ENCODE results near the gene GGACT. TPM values are rescaled to one million over a fixed set of nuclear protein-coding genes. Genes with fewer than 3 reads are reported as not detected.

Gene GGACT
- total RNA-seq, 2 experiments from 2014 or later: 5.3 to 6.3 TPM

GRCh38 chr13:100510208-100510957 lies 78.2 kb downstream of the GGACT start:
- H3K36me3 Mint-ChIP-seq: no peaks in the 10 kb centered on the region
- H3K4me3 Mint-ChIP-seq: no peak overlapping the region
- H3K27ac Mint-ChIP-seq: no peak overlapping the region
- H3K4me1 Mint-ChIP-seq: peaks cover 16% of the 10 kb centered on the region
- no peak for DNase-seq
- H3K27me3 Mint-ChIP-seq: no peaks in the 10 kb centered on the region
- no peaks in the 10 kb centered on the region for H3K9me3 Mint-ChIP-seq

DNA sequence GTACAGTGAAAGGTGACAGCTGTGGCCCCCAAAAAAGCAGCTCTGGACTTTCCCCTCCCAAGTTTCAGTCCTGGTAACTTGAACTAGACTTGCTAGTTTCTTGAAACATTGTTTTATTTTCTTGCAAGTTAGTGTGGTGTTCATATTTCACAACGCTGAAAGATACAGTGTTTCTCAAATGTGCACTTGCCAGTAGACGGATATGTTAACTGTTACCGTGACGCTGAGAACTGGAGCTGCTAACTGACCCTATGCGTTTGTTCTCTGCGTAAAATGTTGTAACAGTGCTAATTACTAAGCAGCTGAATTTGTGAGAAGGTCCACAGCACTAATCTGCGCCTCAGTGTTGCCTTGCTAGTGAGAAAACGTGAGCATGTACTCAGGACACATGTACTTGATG lies 79.6 kb downstream of the GGACT start:
- Mint-ChIP-seq H3K36me3 (no peaks in the 10 kb centered on the region), H3K4me3 (no peak overlapping the region), H3K9me3 (no peaks in the 10 kb centered on the region), H3K4me1 (peaks cover 16% of the 10 kb centered on the region), H3K27ac (no peak overlapping the region), H3K27me3 (no peaks in the 10 kb centered on the region)
- DNase-seq: no peak

GRCh38 chr13:100508455-100508854 lies 80.1 kb downstream of the GGACT start:
- no peaks in the 10 kb centered on the region for H3K27me3 Mint-ChIP-seq
- H3K9me3 Mint-ChIP-seq: no peaks in the 10 kb centered on the region
- H3K36me3 Mint-ChIP-seq: no peaks in the 10 kb centered on the region

DNA sequence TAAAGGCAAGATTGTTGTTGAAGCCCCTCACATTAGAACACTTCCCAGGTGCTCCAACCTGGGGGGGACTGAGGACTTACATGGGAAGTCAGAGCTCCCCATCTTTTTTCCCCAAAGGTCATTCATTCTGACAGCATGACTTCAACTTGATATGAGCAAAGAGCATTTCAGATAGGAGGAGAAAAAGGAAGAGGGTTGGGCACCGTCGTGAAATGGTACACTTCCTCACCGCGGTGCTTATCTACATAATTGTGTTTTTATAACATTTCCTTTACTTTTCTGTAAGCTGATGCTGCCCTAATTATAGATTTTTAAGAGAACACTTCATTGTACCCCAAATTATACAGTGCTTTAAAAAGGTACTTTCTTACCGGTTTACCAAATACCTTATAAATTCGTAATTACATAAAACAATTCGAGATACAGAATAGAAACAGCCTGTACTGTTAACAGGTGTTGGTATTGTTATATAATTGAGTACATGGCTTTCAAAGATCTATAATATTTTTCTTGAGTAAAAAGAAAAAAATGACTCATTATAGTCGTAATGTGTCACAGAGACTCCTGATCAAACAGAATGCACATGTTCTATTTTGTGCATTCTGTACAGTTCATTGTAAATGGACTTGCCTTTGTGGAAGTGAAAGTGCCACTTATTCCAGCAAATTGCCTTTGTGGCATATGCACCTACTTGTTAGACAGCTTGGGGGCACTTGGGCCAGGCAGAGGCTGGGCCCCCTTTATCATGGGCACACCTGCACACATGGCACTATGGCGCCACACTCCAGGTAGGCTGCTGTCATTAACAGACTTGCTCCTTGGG lies 81.8 kb downstream of the GGACT start:
- Mint-ChIP-seq H3K4me3 (peak overlapping the region; percentile 62), H3K27ac (peak overlapping the region; percentile 39)
- no peak for DNase-seq

More at GRCh38 chr13:100508455-100508854, 80.1 kb downstream of the GGACT start:
- Mint-ChIP-seq H3K4me3 (no peak overlapping the region), H3K27ac (no peak overlapping the region), H3K4me1 (peaks cover 16% of the 10 kb centered on the region)
- DNase-seq: no peak

DNA sequence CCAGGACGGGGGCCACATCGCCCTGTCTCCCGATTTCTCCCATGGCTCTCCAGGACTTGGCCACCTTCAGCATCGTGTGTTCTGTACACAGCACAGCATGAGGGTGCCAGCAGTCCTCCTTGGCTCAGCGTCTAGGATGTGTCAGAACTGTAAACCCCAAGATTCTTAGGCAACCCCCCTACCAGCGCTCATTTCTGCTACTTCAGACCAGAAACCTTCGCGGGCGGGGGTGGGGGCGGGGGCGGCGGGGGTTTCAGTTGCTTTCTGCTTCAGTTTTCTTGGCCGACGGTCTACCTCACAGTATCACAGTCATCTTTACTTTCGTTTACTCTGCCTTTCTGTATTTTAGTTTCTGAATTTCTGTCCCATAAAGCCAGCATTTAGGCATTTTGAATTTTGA lies 82.4 kb downstream of the GGACT start:
- Mint-ChIP-seq H3K4me1 (peaks cover 16% of the 10 kb centered on the region), H3K36me3 (no peaks in the 10 kb centered on the region), H3K27ac (peak overlapping the region; percentile 39), H3K27me3 (peaks cover 3% of the 10 kb centered on the region), H3K9me3 (no peaks in the 10 kb centered on the region), H3K4me3 (peak overlapping the region; percentile 62)
- peak; percentile 24 for DNase-seq

More for the DNA sequence above, 81.8 kb downstream of the GGACT start:
- H3K36me3 Mint-ChIP-seq: no peaks in the 10 kb centered on the region
- H3K27me3 Mint-ChIP-seq: peaks cover 3% of the 10 kb centered on the region
- H3K9me3 Mint-ChIP-seq: no peaks in the 10 kb centered on the region
- H3K4me1 Mint-ChIP-seq: peaks cover 16% of the 10 kb centered on the region

GRCh38 chr13:100503622-100504021 lies 85.0 kb downstream of the GGACT start:
- H3K9me3 Mint-ChIP-seq: no peaks in the 10 kb centered on the region
- no peak overlapping the region for H3K27ac Mint-ChIP-seq
- DNase-seq: no peak
- H3K27me3 Mint-ChIP-seq: peaks cover 3% of the 10 kb centered on the region
- H3K4me1 Mint-ChIP-seq: peaks cover 16% of the 10 kb centered on the region
- no peak overlapping the region for H3K4me3 Mint-ChIP-seq
- no peaks in the 10 kb centered on the region for H3K36me3 Mint-ChIP-seq

GRCh38 chr13:100502446-100502845 lies 86.1 kb downstream of the GGACT start:
- no peaks in the 10 kb centered on the region for H3K36me3 Mint-ChIP-seq
- H3K27ac Mint-ChIP-seq: no peak overlapping the region
- H3K9me3 Mint-ChIP-seq: no peaks in the 10 kb centered on the region
- DNase-seq: no peak
- H3K4me3 Mint-ChIP-seq: no peak overlapping the region
- H3K4me1 Mint-ChIP-seq: peaks cover 16% of the 10 kb centered on the region
- H3K27me3 Mint-ChIP-seq: peaks cover 3% of the 10 kb centered on the region

GRCh38 chr13:100497389-100497788 lies 91.2 kb downstream of the GGACT start:
- H3K27ac Mint-ChIP-seq: no peak overlapping the region
- H3K4me1 Mint-ChIP-seq: no peaks in the 10 kb centered on the region
- no peaks in the 10 kb centered on the region for H3K27me3 Mint-ChIP-seq
- peaks cover 1% of the 10 kb centered on the region for H3K36me3 Mint-ChIP-seq
- no peaks in the 10 kb centered on the region for H3K9me3 Mint-ChIP-seq
- no peak for DNase-seq
- no peak overlapping the region for H3K4me3 Mint-ChIP-seq

DNA sequence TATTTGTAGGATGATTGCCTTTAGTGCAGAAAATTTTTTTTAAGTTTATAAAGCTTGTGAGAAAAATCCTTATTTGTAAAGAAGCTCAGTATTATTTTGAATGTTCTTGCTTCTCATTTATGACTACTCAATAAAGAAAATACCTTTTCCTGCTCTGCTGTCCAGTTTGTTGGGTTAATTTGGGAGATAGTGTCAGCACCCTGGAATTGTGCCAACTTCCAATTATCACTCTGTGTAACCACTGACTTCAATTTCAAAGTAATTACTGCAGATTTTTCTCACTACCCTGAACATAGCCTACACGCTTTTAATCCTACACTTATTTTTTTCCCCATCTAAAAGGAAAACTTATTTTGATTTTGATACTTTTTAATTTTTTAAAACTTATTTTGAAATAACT lies 93.1 kb downstream of the GGACT start:
- no peaks in the 10 kb centered on the region for H3K9me3 Mint-ChIP-seq
- no peak overlapping the region for H3K4me3 Mint-ChIP-seq
- DNase-seq: no peak

DNA sequence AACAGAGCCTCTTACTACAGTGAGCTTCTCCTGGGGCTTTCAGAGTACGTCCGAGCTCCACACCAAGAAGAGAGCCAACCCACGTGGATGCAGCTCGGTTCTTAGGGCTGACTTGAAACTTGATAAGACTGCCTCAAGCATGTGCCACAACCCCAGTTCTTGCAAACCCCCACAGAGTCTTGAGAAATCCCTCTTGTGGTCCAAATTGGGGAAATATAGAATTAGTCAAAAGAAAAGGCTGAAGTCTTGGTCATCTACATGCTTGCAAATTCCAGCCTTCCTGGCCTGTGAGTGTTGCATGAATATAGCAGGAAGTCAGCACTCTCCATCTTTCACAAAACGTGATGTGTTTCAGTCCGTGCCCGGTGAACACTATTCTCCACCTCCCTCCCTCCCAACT lies 95.2 kb downstream of the GGACT start:
- peaks cover 1% of the 10 kb centered on the region for H3K36me3 Mint-ChIP-seq
- H3K27me3 Mint-ChIP-seq: no peaks in the 10 kb centered on the region
- no peak overlapping the region for H3K4me3 Mint-ChIP-seq
- H3K9me3 Mint-ChIP-seq: no peaks in the 10 kb centered on the region
- no peak overlapping the region for H3K27ac Mint-ChIP-seq
- DNase-seq: no peak
- no peaks in the 10 kb centered on the region for H3K4me1 Mint-ChIP-seq

More for the DNA sequence above, 93.1 kb downstream of the GGACT start:
- H3K4me1 Mint-ChIP-seq: no peaks in the 10 kb centered on the region
- no peaks in the 10 kb centered on the region for H3K27me3 Mint-ChIP-seq
- no peak overlapping the region for H3K27ac Mint-ChIP-seq
- peaks cover 1% of the 10 kb centered on the region for H3K36me3 Mint-ChIP-seq

- Mint-ChIP-seq H3K36me3 (peaks cover under 1% of the 10 kb centered on the region), H3K9me3 (no peaks in the 10 kb centered on the region), H3K27me3 (no peaks in the 10 kb centered on the region), H3K4me3 (no peak overlapping the region), H3K4me1 (no peaks in the 10 kb centered on the region), H3K27ac (no peak overlapping the region)
- DNase-seq: no peak
These were observed 97.3 kb downstream of the GGACT start for GRCh38 chr13:100491164-100491842.

- H3K36me3 Mint-ChIP-seq: no peaks in the 10 kb centered on the region
- H3K4me3 Mint-ChIP-seq: no peak overlapping the region
- no peaks in the 10 kb centered on the region for H3K27me3 Mint-ChIP-seq
- H3K9me3 Mint-ChIP-seq: no peaks in the 10 kb centered on the region
- DNase-seq: no peak
- H3K4me1 Mint-ChIP-seq: no peaks in the 10 kb centered on the region
- H3K27ac Mint-ChIP-seq: no peak overlapping the region
These were observed 97.9 kb downstream of the GGACT start for GRCh38 chr13:100490692-100491091.

- Mint-ChIP-seq H3K27ac (no peak overlapping the region), H3K36me3 (peaks cover 2% of the 10 kb centered on the region), H3K4me3 (no peak overlapping the region), H3K27me3 (no peaks in the 10 kb centered on the region), H3K4me1 (peaks cover 7% of the 10 kb centered on the region), H3K9me3 (no peaks in the 10 kb centered on the region)
- no peak for DNase-seq
These were observed 103.3 kb downstream of the GGACT start for GRCh38 chr13:100485265-100485664.

DNA sequence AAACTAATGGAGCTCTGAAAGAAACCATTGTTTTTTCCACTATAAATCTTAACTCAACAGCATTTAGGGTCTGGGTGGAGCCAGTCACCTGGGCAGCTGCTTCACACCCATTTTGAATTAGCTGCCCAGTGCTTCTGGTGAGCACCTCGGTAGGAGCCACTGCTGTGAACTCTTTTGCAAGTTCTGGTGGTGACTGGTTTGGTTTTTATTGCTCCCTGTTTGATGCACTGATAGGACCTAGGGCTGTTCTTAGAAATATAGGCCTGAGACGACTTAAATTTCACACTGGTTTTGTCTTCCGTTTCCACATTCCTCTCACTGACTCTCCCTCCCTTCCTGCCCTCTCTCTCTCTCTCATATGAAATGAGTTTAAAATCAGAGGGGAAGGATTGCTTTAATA lies 103.9 kb downstream of the GGACT start:
- Mint-ChIP-seq H3K4me1 (peaks cover 7% of the 10 kb centered on the region), H3K4me3 (no peak overlapping the region), H3K27ac (no peak overlapping the region), H3K36me3 (peaks cover 2% of the 10 kb centered on the region), H3K27me3 (no peaks in the 10 kb centered on the region), H3K9me3 (no peaks in the 10 kb centered on the region)
- DNase-seq: no peak

GRCh38 chr13:100483841-100484381 lies 104.7 kb downstream of the GGACT start:
- Mint-ChIP-seq H3K27me3 (no peaks in the 10 kb centered on the region), H3K27ac (no peak overlapping the region)

More at GRCh38 chr13:100483841-100484381, 104.7 kb downstream of the GGACT start:
- DNase-seq: no peak
- Mint-ChIP-seq H3K4me3 (no peak overlapping the region), H3K4me1 (peaks cover 7% of the 10 kb centered on the region), H3K36me3 (peaks cover 2% of the 10 kb centered on the region), H3K9me3 (no peaks in the 10 kb centered on the region)
